ENCODE data around the gene ZNF398. TPM values are rescaled to one million over a fixed set of nuclear protein-coding genes. Genes with fewer than 3 reads are reported as not detected.

ZNF398 gene
- polyA plus RNA-seq, 1 donor = 11.1 TPM

DNA sequence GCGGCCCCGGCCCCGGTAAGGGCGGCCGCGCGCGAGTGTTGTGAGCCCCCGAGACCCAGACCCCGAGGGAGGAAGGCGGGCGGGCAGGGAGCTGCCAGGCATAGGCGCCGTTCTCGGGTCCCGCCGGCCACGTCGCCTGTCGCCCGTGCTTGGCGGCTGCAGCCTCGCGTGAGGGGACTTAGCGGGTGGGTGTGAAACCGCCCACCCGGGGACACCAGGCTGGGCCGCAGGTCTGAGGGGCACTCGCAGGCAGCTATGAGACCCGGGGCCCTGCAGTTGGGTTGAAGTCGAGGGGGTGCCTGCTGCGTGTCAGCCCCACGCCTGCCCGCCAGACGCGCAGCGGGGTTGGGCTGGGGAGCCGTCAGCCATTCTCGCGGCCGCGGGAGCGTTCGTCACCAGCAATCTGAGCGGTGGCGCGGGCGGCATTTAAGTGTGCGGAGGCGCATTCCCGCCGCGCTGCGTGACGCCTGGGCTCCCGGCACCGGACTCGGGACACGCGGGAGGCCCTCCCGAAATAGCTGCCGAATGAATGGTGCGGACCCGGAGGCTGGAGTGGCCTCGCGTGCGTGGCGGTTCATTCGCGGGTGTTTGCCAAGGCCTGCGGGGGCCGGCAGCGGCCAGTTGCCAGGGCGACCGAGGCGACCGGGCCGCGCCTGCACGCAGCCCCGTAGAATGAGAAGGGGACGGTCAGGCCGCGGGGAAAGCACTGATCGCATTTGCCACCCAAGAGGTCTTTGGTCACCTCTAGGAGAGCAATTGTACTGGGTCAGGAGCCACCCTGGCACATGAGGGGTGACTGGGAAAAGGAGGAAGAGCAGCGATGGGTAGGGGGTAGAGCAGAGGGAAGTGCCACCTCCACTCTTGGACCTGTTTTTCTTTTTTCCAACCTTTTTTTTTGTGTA is 750 bp downstream of the ZNF398 start:
- no peaks in the 10 kb centered on the region for H3K4me1 ChIP-seq (ENCODE audit: control insufficient read depth, insufficient read depth, low read length)
- peak; percentile 34 to 71 for DNase-seq
- WGBS (ENCODE audit: insufficient coverage, low lambda C conversion rate) = no CpG with 5 or more reads among the region's 86 CpGs

DNA sequence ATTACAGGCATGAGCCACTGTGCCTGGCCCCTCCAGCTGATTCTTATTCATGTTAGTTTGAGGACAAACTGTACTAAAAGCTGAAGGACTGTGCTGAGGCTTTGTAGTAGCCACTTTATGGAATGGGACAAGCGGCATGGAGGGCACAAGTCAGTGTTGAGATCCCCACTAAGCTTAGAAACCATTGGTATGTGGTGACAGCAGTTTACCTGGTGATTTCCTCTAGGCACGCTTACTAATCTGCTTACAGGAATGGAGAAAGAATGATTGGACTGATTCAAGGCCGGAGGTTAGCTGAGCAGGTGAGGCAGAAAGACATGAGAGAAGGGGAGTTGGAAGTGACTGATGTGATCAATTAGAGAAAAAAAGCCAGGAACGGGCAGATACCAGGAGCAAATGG is 3.7 kb downstream of the ZNF398 start:
- H3K27ac ChIP-seq (ENCODE audit: low read length) = no peak overlapping the region
- H3K36me3 ChIP-seq (ENCODE audit: control insufficient read depth, insufficient read depth, low read length) = peaks cover 19% of the 10 kb centered on the region
- H3K27me3 ChIP-seq (ENCODE audit: control insufficient read depth, insufficient read depth, low read length) = no peaks in the 10 kb centered on the region
- H3K4me3 ChIP-seq (ENCODE audit: low read length) = no peak overlapping the region
- H3K4me1 ChIP-seq (ENCODE audit: control insufficient read depth, insufficient read depth, low read length) = no peaks in the 10 kb centered on the region
- no peaks in the 10 kb centered on the region for H3K9me3 ChIP-seq (ENCODE audit: control insufficient read depth, low read depth, low read length)
- no peak for DNase-seq
- WGBS (ENCODE audit: insufficient coverage, low lambda C conversion rate) = 80% methylated on average over 1 of the region's 4 CpGs

More for the DNA sequence above, 750 bp downstream of the ZNF398 start:
- H3K9me3 ChIP-seq (ENCODE audit: control insufficient read depth, low read depth, low read length) = no peaks in the 10 kb centered on the region
- no peaks in the 10 kb centered on the region for H3K36me3 ChIP-seq (ENCODE audit: control insufficient read depth, insufficient read depth, low read length)
- peak overlapping the region; percentile 83 for H3K27ac ChIP-seq (ENCODE audit: low read length)
- H3K4me3 ChIP-seq (ENCODE audit: low read length) = peak overlapping the region; percentile 93
- no peaks in the 10 kb centered on the region for H3K27me3 ChIP-seq (ENCODE audit: control insufficient read depth, insufficient read depth, low read length)

DNA sequence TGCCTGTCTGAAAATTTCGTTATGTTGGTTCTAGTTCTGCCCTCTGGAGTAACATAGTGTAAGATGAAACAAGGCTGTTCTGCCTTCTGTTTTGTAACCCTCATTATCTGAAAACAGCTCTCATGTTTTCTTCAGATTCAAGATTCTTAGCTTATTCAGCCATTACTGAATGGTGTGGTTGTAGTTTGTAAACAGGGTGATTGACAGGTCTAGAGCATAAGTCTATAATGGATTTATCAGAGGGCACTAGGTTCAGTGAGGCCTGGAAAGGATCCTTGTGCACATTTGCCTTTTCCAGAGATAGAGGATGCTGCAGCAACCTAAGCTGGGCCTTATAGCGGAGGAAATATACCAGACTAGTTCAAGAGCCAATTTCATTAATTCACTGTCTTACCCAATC is 6.1 kb downstream of the ZNF398 start:
- Histone ChIP-seq H3K27me3 (ENCODE audit: control insufficient read depth, insufficient read depth, low read length) (no peaks in the 10 kb centered on the region), H3K9me3 (ENCODE audit: control insufficient read depth, low read depth, low read length) (no peaks in the 10 kb centered on the region), H3K36me3 (ENCODE audit: control insufficient read depth, insufficient read depth, low read length) (peaks cover 30% of the 10 kb centered on the region), H3K4me3 (ENCODE audit: low read length) (no peak overlapping the region), H3K27ac (ENCODE audit: low read length) (no peak overlapping the region), H3K4me1 (ENCODE audit: control insufficient read depth, insufficient read depth, low read length) (no peaks in the 10 kb centered on the region)
- no CpG with 5 or more reads among the region's 2 CpGs for WGBS (ENCODE audit: insufficient coverage, low lambda C conversion rate)
- no peak for DNase-seq

DNA sequence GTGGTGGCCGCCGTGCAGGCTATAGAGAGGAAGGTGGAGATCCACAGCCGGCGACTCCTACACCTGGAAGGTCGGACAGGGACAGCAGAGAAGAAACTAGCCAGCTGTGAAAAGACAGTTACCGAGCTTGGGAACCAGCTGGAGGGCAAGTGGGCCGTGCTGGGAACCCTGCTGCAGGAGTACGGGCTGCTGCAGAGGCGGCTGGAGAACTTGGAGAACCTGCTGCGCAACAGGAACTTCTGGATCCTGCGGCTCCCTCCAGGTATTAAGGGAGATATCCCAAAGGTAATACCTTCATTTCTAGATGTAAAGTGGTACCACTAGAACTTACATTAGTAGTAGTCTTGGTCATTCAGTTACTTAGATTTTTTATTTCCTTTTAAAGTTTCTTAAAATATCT is 6.8 kb downstream of the ZNF398 start:
- DNase-seq = no peak
- no peak overlapping the region for H3K27ac ChIP-seq (ENCODE audit: low read length)
- no CpG with 5 or more reads among the region's 11 CpGs for WGBS (ENCODE audit: insufficient coverage, low lambda C conversion rate)

DNA sequence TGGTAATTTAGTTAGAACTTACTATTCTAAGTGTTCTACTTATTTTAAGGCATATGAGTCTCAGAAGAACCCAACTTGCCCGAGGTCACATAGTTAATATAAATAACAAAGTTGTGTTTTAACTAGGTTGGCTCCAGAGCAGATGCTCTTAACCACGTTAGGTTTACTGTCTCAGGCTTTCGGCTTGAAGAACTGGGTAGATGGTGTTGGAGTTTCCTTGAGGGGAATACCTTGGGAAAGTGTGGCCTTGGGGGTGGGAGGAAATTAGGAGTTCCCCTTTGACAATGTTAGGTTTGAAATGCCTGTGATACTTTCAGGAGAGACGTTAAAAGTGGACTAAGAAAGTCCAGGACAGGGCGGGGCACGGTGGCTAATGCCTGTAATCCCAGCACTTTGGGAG is 9.6 kb downstream of the ZNF398 start:
- Histone ChIP-seq H3K27ac (ENCODE audit: low read length) (no peak overlapping the region), H3K4me1 (ENCODE audit: control insufficient read depth, insufficient read depth, low read length) (no peaks in the 10 kb centered on the region), H3K9me3 (ENCODE audit: control insufficient read depth, low read depth, low read length) (no peaks in the 10 kb centered on the region), H3K4me3 (ENCODE audit: low read length) (no peak overlapping the region), H3K36me3 (ENCODE audit: control insufficient read depth, insufficient read depth, low read length) (peaks cover 38% of the 10 kb centered on the region), H3K27me3 (ENCODE audit: control insufficient read depth, insufficient read depth, low read length) (no peaks in the 10 kb centered on the region)
- WGBS (ENCODE audit: insufficient coverage, low lambda C conversion rate) = no CpG with 5 or more reads among the region's 6 CpGs
- no peak for DNase-seq

More for the DNA sequence above, 6.8 kb downstream of the ZNF398 start:
- Histone ChIP-seq H3K4me3 (ENCODE audit: low read length) (no peak overlapping the region), H3K9me3 (ENCODE audit: control insufficient read depth, low read depth, low read length) (no peaks in the 10 kb centered on the region), H3K36me3 (ENCODE audit: control insufficient read depth, insufficient read depth, low read length) (peaks cover 30% of the 10 kb centered on the region), H3K27me3 (ENCODE audit: control insufficient read depth, insufficient read depth, low read length) (no peaks in the 10 kb centered on the region), H3K4me1 (ENCODE audit: control insufficient read depth, insufficient read depth, low read length) (no peaks in the 10 kb centered on the region)

DNA sequence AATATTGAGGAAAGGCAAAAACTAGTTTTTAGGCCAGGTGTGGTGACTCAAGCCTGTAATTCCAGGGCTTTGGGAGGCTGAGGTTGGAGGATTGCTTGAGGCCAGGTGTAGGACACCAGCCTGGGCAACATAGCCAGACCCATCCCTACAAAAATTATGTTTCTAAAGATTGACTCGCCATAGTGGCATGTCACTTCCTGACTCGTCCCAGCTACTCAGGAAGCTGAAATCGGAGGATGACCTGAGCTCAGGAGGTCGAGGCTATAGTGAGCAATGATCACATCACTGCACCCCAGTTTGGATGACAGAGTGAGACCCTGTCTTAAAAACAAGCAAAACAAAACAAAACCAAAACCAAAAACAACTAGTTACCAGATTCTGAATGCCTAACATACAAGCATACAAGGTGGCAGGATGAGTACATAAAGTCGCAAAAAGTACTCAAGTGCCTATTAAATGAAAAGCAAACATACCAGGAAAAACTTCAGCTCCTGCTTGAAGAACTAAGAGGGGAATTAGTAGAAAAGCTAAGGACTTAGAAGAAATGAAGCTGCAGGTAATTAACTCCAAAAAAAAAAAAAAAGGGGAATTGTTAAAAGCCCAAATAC is 14.1 kb downstream of the ZNF398 start:
- DNase-seq = no peak
- H3K36me3 ChIP-seq (ENCODE audit: control insufficient read depth, insufficient read depth, low read length) = peaks cover 36% of the 10 kb centered on the region
- H3K4me1 ChIP-seq (ENCODE audit: control insufficient read depth, insufficient read depth, low read length) = no peaks in the 10 kb centered on the region
- no peak overlapping the region for H3K4me3 ChIP-seq (ENCODE audit: low read length)
- H3K9me3 ChIP-seq (ENCODE audit: control insufficient read depth, low read depth, low read length) = no peaks in the 10 kb centered on the region
- H3K27ac ChIP-seq (ENCODE audit: low read length) = no peak overlapping the region
- no CpG with 5 or more reads among the region's 5 CpGs for WGBS (ENCODE audit: insufficient coverage, low lambda C conversion rate)
- H3K27me3 ChIP-seq (ENCODE audit: control insufficient read depth, insufficient read depth, low read length) = no peaks in the 10 kb centered on the region

DNA sequence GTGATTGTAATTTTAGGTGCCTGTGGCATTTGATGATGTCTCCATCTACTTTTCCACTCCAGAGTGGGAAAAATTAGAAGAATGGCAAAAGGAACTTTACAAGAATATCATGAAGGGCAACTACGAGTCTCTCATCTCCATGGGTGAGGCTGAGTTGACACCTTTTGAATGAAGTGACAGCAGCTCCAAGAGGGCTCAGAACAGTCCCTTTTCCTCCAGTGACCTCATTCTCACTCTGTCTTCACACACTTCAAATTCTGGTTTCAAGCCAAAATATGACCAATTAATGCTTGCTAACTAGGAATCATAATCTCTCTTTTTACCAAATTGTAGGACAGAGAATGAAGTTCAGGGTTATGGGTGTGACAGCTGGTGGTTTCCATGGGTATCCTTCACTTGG is 18.9 kb downstream of the ZNF398 start:
- DNase-seq = no peak
- 60% methylated on average over 1 of the region's 1 CpG for WGBS (ENCODE audit: insufficient coverage, low lambda C conversion rate)
- Histone ChIP-seq H3K4me1 (ENCODE audit: control insufficient read depth, insufficient read depth, low read length) (no peaks in the 10 kb centered on the region), H3K9me3 (ENCODE audit: control insufficient read depth, low read depth, low read length) (no peaks in the 10 kb centered on the region), H3K4me3 (ENCODE audit: low read length) (no peak overlapping the region), H3K27me3 (ENCODE audit: control insufficient read depth, insufficient read depth, low read length) (no peaks in the 10 kb centered on the region), H3K27ac (ENCODE audit: low read length) (no peak overlapping the region), H3K36me3 (ENCODE audit: control insufficient read depth, insufficient read depth, low read length) (peaks cover 60% of the 10 kb centered on the region)

DNA sequence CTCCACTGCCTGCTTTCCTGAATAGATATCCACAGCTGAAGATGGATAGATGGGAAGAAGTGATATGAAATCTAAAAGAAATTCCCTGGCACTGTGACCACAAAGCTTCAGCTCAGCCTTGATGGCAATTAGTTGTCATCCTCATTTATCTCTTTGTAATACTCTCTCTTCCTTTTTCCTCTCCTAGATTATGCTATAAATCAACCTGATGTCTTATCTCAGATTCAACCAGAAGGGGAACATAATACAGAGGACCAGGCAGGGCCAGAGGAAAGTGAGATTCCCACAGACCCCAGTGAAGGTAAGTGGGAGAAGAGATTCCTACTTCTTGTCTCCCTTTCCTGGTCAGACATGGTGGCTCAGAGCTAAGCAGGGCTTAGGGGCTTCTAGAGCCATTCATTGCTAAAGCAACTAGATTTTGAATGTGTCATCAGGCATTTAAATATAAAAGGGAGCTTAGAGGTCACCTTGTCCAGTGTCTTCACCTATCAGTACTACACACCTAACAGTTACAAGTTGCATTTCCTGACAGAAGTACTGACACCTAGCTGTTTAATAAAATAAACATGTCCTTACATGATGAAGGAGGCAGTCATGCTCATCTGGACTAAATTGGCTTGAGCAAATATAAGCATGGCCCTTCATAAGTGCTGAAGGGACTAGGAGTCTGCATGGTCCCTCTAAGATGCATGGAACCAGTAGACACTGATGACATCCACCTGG is 19.5 kb downstream of the ZNF398 start:
- Histone ChIP-seq H3K36me3 (ENCODE audit: control insufficient read depth, insufficient read depth, low read length) (peaks cover 57% of the 10 kb centered on the region), H3K4me1 (ENCODE audit: control insufficient read depth, insufficient read depth, low read length) (no peaks in the 10 kb centered on the region), H3K27ac (ENCODE audit: low read length) (no peak overlapping the region), H3K27me3 (ENCODE audit: control insufficient read depth, insufficient read depth, low read length) (no peaks in the 10 kb centered on the region), H3K4me3 (ENCODE audit: low read length) (no peak overlapping the region), H3K9me3 (ENCODE audit: control insufficient read depth, low read depth, low read length) (no peaks in the 10 kb centered on the region)
- DNase-seq = no peak

DNA sequence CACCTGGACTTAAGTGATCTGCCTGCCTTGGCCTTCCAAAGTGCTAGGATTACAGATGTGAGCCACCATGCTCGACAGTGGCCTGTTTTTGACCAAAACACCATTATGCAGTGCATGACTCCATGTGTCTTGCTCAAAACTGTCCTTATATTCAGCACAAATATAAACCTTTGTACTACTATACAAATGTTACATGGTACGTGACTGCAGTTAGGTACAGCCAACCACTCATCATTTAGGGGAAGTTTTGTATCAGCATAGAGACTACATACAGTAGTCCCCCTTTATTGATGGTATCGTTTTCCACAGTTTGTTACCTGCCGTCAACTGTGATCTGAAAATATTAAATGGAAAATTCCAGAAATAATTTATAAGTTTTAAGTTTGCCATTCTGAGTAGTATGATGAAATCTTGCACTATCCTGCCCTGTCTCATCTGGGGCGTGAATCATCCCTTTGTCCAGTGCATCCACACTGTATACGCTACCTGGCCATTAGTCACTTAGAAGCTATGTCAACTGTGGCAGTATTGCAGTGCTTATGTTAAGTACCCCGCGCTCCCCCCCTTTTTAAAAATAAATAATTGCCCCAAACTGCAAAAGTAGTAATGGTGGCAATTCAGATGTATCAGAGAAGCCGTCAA is 24.8 kb downstream of the ZNF398 start:
- 89% methylated on average over 3 of the region's 9 CpGs for WGBS (ENCODE audit: insufficient coverage, low lambda C conversion rate)
- no peaks in the 10 kb centered on the region for H3K27me3 ChIP-seq (ENCODE audit: control insufficient read depth, insufficient read depth, low read length)
- no peaks in the 10 kb centered on the region for H3K4me1 ChIP-seq (ENCODE audit: control insufficient read depth, insufficient read depth, low read length)
- no peak overlapping the region for H3K27ac ChIP-seq (ENCODE audit: low read length)
- no peak overlapping the region for H3K4me3 ChIP-seq (ENCODE audit: low read length)
- H3K9me3 ChIP-seq (ENCODE audit: control insufficient read depth, low read depth, low read length) = no peaks in the 10 kb centered on the region
- peaks cover 58% of the 10 kb centered on the region for H3K36me3 ChIP-seq (ENCODE audit: control insufficient read depth, insufficient read depth, low read length)
- DNase-seq = no peak

DNA sequence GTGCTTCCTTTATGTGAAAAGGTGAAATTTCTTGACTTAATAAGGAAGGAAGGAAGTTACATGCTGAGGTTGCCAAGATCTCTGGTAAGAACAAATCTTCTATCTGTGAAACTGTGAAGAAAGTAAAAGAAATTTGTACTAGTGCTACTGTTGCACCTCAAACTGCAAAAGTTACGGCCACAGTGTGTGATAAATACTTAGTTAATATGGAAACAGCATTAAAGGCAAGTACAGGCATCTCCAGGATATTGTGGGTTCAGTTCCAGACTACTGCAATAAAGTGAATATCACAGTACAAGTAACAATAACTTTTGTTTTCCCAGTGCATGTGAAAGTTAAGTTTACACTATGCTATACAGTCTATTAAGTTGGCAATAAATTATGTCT is 25.3 kb downstream of the ZNF398 start:
- Histone ChIP-seq H3K9me3 (ENCODE audit: control insufficient read depth, low read depth, low read length) (no peaks in the 10 kb centered on the region), H3K27ac (ENCODE audit: low read length) (no peak overlapping the region), H3K4me1 (ENCODE audit: control insufficient read depth, insufficient read depth, low read length) (no peaks in the 10 kb centered on the region), H3K36me3 (ENCODE audit: control insufficient read depth, insufficient read depth, low read length) (peaks cover 58% of the 10 kb centered on the region), H3K27me3 (ENCODE audit: control insufficient read depth, insufficient read depth, low read length) (no peaks in the 10 kb centered on the region), H3K4me3 (ENCODE audit: low read length) (no peak overlapping the region)
- DNase-seq = no peak
- WGBS (ENCODE audit: insufficient coverage, low lambda C conversion rate) = 88% methylated on average over 1 of the region's 1 CpG
